Spleen (tissue), 7 donors: ENCODE data around the gene DPP9.

ENCODE experiments used
- POLR2A ChIP-seq, 3 donors: fragments of 450-650 bp; IDR thresholded peaks; one replicate each; pipeline ENCODE4 v1.5.1; 2017; ENCODE audit warnings: antibody characterized with exemption in 3 of 3, mild to moderate bottlenecking in 1 of 3
- POLR2AphosphoS5 ChIP-seq, 3 donors: sonication (generic); formaldehyde crosslinking; IDR thresholded peaks; one replicate each; pipeline ENCODE4 v1.5.1; 2017; ENCODE audit warnings: antibody characterized with exemption in 3 of 3
- TF ChIP-seq, protein P1 (sequence below), 11 experiments: fragments of 200-600 bp in 7 of 11; fragments of 450-650 bp in 4 of 11; sonication (generic) in 4 of 11; IDR thresholded peaks in 8 of 11; conservative IDR thresholded peaks in 3 of 11; 1 replicate in 7 of 11; 2 replicates in 4 of 11; pipeline versions ENCODE4 v1.4.0 to v1.8.0; 2016 to 2021; ENCODE audit warnings: antibody characterized with exemption in 11 of 11, inconsistent platforms in 4 of 11, mild to moderate bottlenecking in 1 of 11
- donor health status: DM: no; HTN: no; CAD: no; lungs with moderate emphysema.
- donor health status: DM: no; HTN: no; CAD: no.
- donor health status: DM: no; HTN: no; CAD: no.

GRCh38 chr19:4671185-4671851 is 52.3 kb downstream of the DPP9 start:
- TF ChIP-seq, protein P1, sequence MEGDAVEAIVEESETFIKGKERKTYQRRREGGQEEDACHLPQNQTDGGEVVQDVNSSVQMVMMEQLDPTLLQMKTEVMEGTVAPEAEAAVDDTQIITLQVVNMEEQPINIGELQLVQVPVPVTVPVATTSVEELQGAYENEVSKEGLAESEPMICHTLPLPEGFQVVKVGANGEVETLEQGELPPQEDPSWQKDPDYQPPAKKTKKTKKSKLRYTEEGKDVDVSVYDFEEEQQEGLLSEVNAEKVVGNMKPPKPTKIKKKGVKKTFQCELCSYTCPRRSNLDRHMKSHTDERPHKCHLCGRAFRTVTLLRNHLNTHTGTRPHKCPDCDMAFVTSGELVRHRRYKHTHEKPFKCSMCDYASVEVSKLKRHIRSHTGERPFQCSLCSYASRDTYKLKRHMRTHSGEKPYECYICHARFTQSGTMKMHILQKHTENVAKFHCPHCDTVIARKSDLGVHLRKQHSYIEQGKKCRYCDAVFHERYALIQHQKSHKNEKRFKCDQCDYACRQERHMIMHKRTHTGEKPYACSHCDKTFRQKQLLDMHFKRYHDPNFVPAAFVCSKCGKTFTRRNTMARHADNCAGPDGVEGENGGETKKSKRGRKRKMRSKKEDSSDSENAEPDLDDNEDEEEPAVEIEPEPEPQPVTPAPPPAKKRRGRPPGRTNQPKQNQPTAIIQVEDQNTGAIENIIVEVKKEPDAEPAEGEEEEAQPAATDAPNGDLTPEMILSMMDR (IDR thresholded peaks at IDR 0.05 in 8 of 11, conservative IDR thresholded peaks at IDR 0.05 in 3 of 11) = no peak
- TF ChIP-seq POLR2A (IDR thresholded peaks at IDR 0.05) (no peak), POLR2AphosphoS5 (IDR thresholded peaks at IDR 0.05) (no peak)
